ENCODE data around the gene SEPTIN8.

GRCh38 chr5:132754111-132754510 is 22.9 kb downstream of the SEPTIN8 start:
- TF ChIP-seq EZH2phosphoT487 (IDR thresholded peaks at IDR 0.05; ENCODE audit: insufficient read depth, low read depth) (no peak), EZH2 (IDR thresholded peaks at IDR 0.05; ENCODE audit: insufficient read depth, poor library complexity, severe bottlenecking) (no peak)

Data from GM23248 (cell line).